ENCODE data around the gene PTPN18.
"Not testable (repeated sequence)": the region's sequence is repeated elsewhere in the genome, so short reads cannot be mapped to it uniquely, and the experiment has no call there.

Gene PTPN18, protein sequence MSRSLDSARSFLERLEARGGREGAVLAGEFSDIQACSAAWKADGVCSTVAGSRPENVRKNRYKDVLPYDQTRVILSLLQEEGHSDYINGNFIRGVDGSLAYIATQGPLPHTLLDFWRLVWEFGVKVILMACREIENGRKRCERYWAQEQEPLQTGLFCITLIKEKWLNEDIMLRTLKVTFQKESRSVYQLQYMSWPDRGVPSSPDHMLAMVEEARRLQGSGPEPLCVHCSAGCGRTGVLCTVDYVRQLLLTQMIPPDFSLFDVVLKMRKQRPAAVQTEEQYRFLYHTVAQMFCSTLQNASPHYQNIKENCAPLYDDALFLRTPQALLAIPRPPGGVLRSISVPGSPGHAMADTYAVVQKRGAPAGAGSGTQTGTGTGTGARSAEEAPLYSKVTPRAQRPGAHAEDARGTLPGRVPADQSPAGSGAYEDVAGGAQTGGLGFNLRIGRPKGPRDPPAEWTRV

GRCh38 chr2:130355578-130356431 lies at the start of gene PTPN18:
PTPN18 (plus strand) TSS chr2:130356056; CDS start chr2:130356108, 52 bp downstream.
- DNase-seq (ENCODE audit: low read depth): peak; percentile 89

DNA sequence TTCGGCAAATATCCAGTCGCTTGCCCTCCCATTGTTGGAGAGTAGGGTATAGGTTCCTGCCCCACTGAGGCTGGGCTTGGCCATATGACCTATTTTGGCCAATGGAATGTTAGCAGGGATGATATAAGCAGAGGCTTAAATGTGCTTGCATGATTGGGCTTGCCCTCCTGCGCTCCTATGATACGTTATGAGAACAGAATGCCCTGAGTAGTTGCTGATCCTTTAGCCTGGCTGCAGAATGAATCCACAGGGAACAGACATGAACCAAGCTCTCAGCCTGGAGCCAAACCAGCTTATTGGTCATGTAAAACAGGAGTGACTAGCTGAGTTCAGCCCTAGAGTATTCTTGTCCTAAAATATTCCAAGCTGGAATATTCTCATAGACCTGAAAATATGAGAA lies 48.0 kb upstream of the PTPN18 start:
- DNase-seq (ENCODE audit: low read depth): no peak

GRCh38 chr2:130310881-130311280 lies 45.0 kb upstream of the PTPN18 start:
- no peak for DNase-seq (ENCODE audit: low read depth)

DNA sequence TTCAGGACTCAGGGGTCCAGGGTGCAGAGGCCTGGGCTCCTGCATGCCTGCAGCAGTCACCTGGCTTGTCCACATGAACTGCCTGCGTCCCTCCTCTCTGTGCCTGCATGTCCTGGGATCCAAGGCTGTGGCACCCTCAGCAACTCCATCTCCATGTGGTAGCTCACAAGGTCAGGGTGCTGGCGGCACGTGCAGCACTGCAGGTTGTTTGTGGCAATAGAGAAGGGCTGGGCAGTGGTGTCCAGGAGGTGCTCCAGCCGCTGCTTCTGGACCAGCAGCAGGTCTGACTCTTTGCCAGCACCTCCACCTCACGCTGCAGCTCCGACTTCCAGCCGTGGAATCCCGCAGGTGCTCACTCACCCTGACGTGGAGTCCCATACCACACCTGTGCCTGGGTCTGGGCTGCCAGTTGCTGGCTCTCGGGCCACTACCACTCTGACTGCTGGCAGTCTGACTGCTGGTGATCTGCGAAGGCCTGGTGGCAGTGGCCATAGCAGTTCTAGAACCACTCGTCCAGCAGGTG lies 42.0 kb upstream of the PTPN18 start:
- DNase-seq (ENCODE audit: low read depth): no peak

DNA sequence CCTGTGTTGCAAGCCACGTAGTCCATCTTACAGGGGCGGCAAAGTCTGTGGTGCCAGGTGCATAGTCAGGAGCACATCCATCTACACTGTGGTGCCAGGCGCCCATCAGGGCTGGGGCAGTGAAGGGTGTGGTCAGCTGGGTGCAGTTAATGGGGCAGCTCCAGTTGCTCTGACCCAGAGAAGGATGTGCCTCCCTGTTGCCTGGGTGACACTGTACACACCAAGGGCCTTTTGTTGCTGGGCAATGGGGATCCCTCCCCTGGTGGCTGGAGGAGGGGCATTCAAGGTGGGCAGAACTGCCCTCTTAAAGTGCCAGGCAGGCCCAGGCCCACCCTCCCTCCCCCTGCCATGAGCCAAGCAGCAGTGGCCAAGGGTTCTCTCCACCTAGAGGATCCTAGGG lies 41.5 kb upstream of the PTPN18 start:
- DNase-seq (ENCODE audit: low read depth): no peak

GRCh38 chr2:130316596-130316995 lies 39.3 kb upstream of the PTPN18 start:
- no peak for DNase-seq (ENCODE audit: low read depth)

GRCh38 chr2:130318906-130319305 lies 37.0 kb upstream of the PTPN18 start:
- no peak for DNase-seq (ENCODE audit: low read depth)

- peak; percentile 16 for DNase-seq (ENCODE audit: low read depth)
These were observed 36.3 kb upstream of the PTPN18 start for GRCh38 chr2:130319536-130319935.

- peak; percentile 78 for DNase-seq (ENCODE audit: low read depth)
These were observed 27.9 kb upstream of the PTPN18 start for GRCh38 chr2:130327703-130328527.

- DNase-seq (ENCODE audit: low read depth): peak; percentile 16
These were observed 27.1 kb upstream of the PTPN18 start for GRCh38 chr2:130328710-130329109.

GRCh38 chr2:130332271-130333073 lies 23.4 kb upstream of the PTPN18 start:
- DNase-seq (ENCODE audit: low read depth): peak; percentile 82

DNA sequence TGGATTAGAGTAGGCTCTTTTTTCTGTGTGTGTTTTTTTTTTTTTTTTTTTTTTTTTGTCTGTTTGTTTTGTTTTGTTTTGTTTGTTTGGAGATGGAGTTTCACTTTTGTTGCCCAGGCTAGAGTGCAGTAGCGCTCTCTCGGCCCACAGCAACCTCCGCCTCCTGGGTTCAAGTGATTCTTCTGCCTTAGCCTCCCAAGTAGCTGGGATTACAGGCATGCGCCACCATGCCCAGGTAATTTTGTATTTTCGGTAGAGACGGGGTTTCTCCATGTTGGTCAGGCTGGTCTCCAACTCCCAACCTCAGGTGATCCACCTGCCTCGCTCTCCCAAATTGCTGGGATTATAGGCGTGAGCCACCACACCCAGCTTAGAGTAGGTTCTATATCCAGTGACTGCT lies 22.6 kb upstream of the PTPN18 start:
- not testable (repeated sequence) for DNase-seq (ENCODE audit: low read depth)

DNA sequence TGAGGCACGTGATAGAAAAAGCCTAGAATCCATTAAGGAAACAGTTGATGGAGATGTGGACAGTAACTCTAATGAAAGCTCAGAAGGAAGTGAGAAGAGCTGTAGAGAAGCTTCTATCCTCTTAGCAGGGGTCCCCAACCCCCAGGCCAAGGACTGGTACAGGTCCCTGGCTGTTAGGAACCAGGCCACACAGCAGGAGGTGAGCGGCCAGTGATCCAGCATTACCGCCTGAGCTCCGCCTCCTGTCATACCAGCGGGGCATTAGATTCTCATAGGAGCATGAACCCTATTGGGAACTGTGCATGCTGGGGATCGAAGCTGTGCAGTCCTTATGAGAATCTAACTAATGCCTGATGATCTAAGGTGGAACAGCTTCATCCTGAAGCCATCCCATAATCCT lies 21.8 kb upstream of the PTPN18 start:
- DNase-seq (ENCODE audit: low read depth): no peak

DNA sequence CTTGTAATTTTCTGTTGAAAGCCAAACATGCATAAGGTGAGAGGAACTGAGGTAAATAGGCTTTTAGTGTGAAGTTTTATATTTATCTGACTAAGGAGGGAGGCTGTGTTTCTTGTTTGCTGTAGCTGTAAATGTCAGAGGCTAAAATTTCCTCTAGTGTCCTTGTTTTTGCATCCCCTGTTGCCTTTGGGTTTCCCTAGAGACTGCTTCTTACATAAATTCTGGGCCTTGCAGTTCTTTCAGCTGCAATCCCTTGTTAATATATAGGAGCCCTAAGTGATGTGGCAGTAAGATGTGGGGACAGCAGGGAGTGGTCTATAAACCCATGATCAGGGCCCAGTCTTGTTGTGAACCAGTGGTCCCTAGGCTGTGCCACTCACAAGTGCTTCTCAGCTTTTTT lies 20.6 kb upstream of the PTPN18 start:
- no peak for DNase-seq (ENCODE audit: low read depth)

- DNase-seq (ENCODE audit: low read depth): no peak
These were observed 19.5 kb upstream of the PTPN18 start for GRCh38 chr2:130336150-130336876.

DNA sequence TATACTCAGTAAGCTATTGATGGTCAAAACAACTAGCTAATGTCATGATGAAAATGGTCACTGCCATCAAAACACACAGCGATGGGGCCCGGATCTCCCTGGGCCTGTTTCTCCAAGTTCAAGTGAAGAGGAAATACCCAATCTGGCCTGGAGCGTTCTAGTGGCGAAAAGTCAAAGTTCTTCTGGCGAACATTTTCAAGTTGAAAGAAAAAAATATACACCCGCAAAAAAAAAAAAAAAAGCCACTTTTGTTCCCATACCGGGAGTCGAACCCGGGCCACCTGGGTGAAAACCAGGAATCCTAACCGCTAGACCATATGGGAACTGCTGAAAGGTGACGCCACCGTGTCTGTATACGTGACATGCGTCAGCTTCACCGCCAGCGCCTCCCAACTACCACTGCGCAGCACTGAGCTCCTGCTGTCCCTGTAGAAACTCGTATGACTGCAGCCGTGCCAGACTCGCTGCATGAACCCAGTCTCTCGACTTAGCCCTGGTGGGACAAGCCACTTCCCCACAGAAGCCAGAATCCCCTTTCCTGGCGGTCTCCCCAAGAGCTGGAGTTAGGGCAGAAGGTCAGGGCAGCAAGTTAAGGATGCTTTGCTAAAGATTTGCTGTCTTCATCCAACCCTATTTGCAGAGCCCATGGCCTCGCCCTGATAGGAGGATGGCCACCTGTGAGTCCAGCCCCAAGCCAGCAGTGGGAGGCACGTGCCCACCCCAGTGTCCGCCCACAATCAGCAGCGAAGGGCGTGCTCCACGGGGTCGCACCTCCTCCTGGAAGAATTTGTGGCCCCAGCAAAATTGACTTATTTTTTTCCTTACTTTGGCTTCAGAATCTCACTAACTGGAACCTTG lies 18.8 kb upstream of the PTPN18 start:
- peak; percentile 85 for DNase-seq (ENCODE audit: low read depth)

DNA sequence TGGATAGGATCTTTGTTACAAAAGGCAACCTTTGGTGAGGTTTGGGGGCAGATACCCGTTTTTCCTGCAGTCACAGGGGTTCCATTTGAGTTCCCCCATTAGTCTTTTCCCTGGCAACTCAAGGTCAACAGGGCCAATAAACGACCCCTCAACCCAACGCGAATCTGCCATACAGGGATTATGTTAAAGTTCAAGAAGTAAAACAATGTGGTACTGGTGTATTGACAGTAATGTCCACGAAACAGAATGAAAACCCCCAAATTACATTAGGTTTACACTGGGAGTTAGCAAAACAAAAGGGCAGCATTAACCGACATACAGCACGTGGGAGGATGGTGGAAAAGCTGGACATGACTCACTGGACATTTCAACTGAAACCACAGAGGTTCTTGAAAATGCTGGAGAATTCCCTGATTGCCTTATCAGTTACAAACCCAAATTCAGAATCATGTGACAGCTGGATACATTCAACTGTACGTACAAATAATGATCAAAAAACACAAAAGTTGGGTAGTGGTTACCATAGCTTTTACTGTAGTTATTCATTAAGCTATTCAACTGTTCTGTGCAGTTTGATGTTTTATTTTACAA lies 18.0 kb upstream of the PTPN18 start:
- peak; percentile 78 for DNase-seq (ENCODE audit: low read depth)

DNA sequence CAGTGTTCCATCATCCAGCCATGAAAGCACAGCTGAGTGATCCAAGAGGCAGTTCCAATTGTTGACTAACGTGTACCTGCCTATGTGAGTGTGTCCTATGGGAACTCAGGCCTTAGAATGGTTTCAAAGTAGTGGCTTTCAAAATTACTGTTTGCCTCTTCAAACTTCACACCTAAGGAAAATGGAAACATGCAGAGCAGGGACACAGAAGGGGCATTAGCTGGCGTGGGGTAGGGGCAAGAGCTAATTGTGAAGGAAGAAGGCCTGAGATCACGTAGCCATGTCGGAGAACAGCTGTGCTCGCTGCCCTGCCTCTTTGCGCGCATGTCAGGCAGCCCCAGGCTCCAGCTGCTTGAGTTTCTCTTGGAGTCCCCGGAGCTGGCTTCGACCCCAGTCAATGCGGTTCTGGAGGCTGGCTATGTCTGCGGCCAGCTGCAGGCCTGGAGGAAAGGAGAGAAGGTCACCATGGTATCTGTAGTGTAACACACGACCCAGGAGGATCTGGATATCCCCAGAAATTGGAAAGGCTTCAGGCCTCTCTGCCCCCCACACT lies 17.0 kb upstream of the PTPN18 start:
- DNase-seq (ENCODE audit: low read depth): no peak

Measured in ELR (cell line).